Tibial artery (tissue), 4 donors: ENCODE results near the gene GALNTL6.

Experiments used
- DNase-seq, 2 donors: peaks; one replicate each; pipeline ENCODE4 v3.0.0-alpha.2; 2019
- H3K27ac ChIP-seq, 2 donors: fragments of 200-600 bp; sonication (generic) in 1 of 2; 1 replicate in 1 of 2; 2 replicates in 1 of 2; pipeline ENCODE4 v1.5.1; 2018 to 2019; ENCODE audit warnings: mild to moderate bottlenecking in 1 of 2
- H3K27me3 ChIP-seq, 2 donors: fragments of 200-600 bp; sonication (generic) in 1 of 2; one replicate each; pipeline versions ENCODE4 v1.5.1 to v1.6.0; 2016 to 2019
- H3K36me3 ChIP-seq, 3 donors: fragments of 200-600 bp; sonication (generic) in 2 of 3; one replicate each; pipeline ENCODE4 v1.5.1; 2016 to 2019; ENCODE audit warnings: mild to moderate bottlenecking in 2 of 3
- H3K4me1 ChIP-seq, 4 donors: fragments of 200-600 bp; sonication (generic) in 2 of 4; 1 replicate in 3 of 4; 2 replicates in 1 of 4; pipeline ENCODE4 v1.5.1; 2016 to 2019
- H3K4me3 ChIP-seq, 2 donors: fragments of 200-600 bp; sonication (generic) in 1 of 2; 1 replicate in 1 of 2; 2 replicates in 1 of 2; pipeline ENCODE4 v1.5.1; 2018 to 2019; ENCODE audit warnings: mild to moderate bottlenecking in 2 of 2
- H3K9me3 ChIP-seq, 3 donors: fragments of 200-600 bp; sonication (generic) in 1 of 3; one replicate each; pipeline ENCODE4 v1.5.1; 2016 to 2019
- CTCF ChIP-seq, 2 experiments: fragments of 200-600 bp in 1 of 2; fragments of 450-650 bp in 1 of 2; IDR thresholded peaks; one replicate each; pipeline ENCODE4 v1.5.1; 2017 to 2019; ENCODE audit warnings: antibody characterized with exemption in 2 of 2, mild to moderate bottlenecking in 1 of 2, moderate library complexity in 1 of 2
- intact Hi-C: fragments of 100-400 bp; cut with DNase I; formaldehyde crosslinking; loops from one replicate; pipeline ENCODE4 v1.15.0; 2023; ENCODE audit warnings: low total_unique reads

Gene GALNTL6

GRCh38 chr4:172945611-172946010 lies 1132.4 kb downstream of the GALNTL6 start:
- Histone ChIP-seq H3K9me3 (no peaks in the 10 kb centered on the region), H3K27me3 (no peaks in the 10 kb centered on the region), H3K4me1 (peaks cover 0 to 5% (median 0%) of the 10 kb centered on the region in 4 donors), H3K4me3 (no peak overlapping the region), H3K36me3 (no peaks in the 10 kb centered on the region), H3K27ac (no peak overlapping the region)
- TF ChIP-seq CTCF (IDR thresholded peaks at IDR 0.05), result no peak
- no peak for DNase-seq
- intact Hi-C loops, result no loop called here

- no peak for TF ChIP-seq CTCF (IDR thresholded peaks at IDR 0.05)
- intact Hi-C loops, result no loop called here
These were observed 1133.3 kb downstream of the GALNTL6 start for GRCh38 chr4:172946503-172946902.

GRCh38 chr4:172947594-172947993 lies 1134.4 kb downstream of the GALNTL6 start:
- no peak for DNase-seq
- Histone ChIP-seq H3K27ac (no peak overlapping the region), H3K4me1 (peaks cover 0 to 10% (median 0%) of the 10 kb centered on the region in 4 donors), H3K9me3 (no peaks in the 10 kb centered on the region), H3K27me3 (no peaks in the 10 kb centered on the region), H3K36me3 (no peaks in the 10 kb centered on the region), H3K4me3 (no peak overlapping the region)
- TF ChIP-seq CTCF (IDR thresholded peaks at IDR 0.05), result no peak
- intact Hi-C loops, result no loop called here

More at GRCh38 chr4:172946503-172946902, 1133.3 kb downstream of the GALNTL6 start:
- no peak for DNase-seq
- no peaks in the 10 kb centered on the region for H3K27me3 ChIP-seq
- no peak overlapping the region for H3K27ac ChIP-seq
- no peak overlapping the region for H3K4me3 ChIP-seq
- no peaks in the 10 kb centered on the region for H3K9me3 ChIP-seq
- H3K4me1 ChIP-seq, result peaks cover 0 to 10% (median 0%) of the 10 kb centered on the region in 4 donors
- no peaks in the 10 kb centered on the region for H3K36me3 ChIP-seq

GRCh38 chr4:172950990-172951389 lies 1137.8 kb downstream of the GALNTL6 start:
- Histone ChIP-seq H3K36me3 (no peaks in the 10 kb centered on the region), H3K4me3 (no peak overlapping the region), H3K27me3 (no peaks in the 10 kb centered on the region), H3K4me1 (peaks cover 0 to 5% (median 0%) of the 10 kb centered on the region in 4 donors), H3K9me3 (no peaks in the 10 kb centered on the region), H3K27ac (no peak overlapping the region)
- no peak for TF ChIP-seq CTCF (IDR thresholded peaks at IDR 0.05)
- DNase-seq, result no peak
- intact Hi-C loops, result no loop called here

- peaks cover 0 to 5% (median 0%) of the 10 kb centered on the region in 4 donors for H3K4me1 ChIP-seq
- no peak for DNase-seq
These were observed 1138.7 kb downstream of the GALNTL6 start for GRCh38 chr4:172951679-172952451.

More at GRCh38 chr4:172951679-172952451, 1138.7 kb downstream of the GALNTL6 start:
- Histone ChIP-seq H3K27ac (no peak overlapping the region), H3K27me3 (no peaks in the 10 kb centered on the region), H3K4me3 (no peak overlapping the region), H3K9me3 (no peaks in the 10 kb centered on the region), H3K36me3 (no peaks in the 10 kb centered on the region)
- TF ChIP-seq CTCF (IDR thresholded peaks at IDR 0.05), result no peak
- intact Hi-C loops, result no loop called here
